Epidermal melanocyte (primary cell): ENCODE results near the gene DOCK2.
"Not testable (repeated sequence)": the region's sequence is repeated elsewhere in the genome, so short reads cannot be mapped to it uniquely, and the experiment has no call there.

Experiments used
- DNase-seq: peaks from one replicate; pipeline ENCODE4 v3.0.0; 2011; ENCODE audit warnings: low spot score; ENCODE audit not compliant: insufficient read length

DOCK2 gene

DNA sequence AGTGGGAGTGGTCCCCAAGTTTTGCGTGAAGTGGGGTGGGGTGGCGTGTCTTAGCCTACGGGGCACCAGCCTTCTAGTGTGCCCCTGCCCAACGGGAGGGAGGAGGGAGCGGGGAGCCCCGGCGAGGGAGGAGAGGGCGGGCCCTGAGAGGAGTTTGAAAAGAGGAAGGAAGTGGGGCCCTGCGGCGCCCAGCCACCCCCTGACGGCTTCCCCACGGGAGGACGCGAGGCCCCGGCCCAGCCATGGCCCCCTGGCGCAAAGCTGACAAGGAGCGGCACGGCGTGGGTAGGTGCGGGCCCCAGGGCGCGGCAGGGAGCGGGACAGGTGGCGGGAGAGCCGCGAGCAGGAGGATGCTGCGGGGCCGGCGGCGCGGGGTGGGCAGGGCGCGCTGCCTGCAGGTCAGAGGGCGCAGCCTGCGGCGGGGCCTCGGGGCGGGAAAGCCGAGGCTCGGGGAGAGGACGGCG lies at the start of gene DOCK2:
DOCK2 (plus strand) TSS at position 191 of the 464 bp plus-strand sequence; CDS start at position 243, 52 bp downstream.
- no peak for DNase-seq

DNA sequence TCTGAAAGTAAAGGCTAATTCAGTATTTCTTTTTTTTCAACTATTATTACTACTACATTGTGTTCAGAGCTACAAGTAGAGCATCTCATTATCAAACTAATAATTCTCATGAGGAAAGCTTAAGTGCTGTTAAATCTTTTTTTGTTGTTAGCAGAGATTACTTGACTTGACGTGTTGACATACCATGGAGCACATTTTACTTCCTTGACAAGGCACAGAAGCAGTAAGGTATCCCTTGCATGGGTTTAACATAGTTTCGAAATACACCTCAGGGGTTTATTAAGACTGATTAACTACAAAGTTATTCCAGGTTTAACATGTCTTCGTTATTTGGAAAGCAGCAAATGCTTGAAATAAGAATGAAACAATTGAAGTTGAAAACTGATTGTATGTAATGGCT lies 46.5 kb upstream of the DOCK2 start:
- no peak for DNase-seq

DNA sequence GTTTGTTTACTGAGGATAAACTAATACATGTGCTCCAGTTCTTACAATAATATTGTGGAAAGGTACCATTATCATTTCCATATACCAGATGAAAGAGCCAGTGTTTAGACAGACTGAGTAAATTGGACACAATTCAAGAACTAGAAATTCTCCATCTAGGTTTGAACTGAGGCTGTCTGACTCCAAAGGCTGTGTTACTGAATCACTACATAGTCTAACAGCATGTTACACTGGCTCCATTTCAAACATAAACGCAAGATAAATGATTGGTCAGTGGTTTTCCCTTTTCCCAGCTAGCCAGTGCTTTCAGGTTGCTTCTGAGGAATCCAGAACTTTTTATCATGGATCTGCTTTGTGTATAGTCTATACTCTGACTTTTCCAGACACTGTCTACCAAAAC lies 45.4 kb upstream of the DOCK2 start:
- DNase-seq = no peak

DNA sequence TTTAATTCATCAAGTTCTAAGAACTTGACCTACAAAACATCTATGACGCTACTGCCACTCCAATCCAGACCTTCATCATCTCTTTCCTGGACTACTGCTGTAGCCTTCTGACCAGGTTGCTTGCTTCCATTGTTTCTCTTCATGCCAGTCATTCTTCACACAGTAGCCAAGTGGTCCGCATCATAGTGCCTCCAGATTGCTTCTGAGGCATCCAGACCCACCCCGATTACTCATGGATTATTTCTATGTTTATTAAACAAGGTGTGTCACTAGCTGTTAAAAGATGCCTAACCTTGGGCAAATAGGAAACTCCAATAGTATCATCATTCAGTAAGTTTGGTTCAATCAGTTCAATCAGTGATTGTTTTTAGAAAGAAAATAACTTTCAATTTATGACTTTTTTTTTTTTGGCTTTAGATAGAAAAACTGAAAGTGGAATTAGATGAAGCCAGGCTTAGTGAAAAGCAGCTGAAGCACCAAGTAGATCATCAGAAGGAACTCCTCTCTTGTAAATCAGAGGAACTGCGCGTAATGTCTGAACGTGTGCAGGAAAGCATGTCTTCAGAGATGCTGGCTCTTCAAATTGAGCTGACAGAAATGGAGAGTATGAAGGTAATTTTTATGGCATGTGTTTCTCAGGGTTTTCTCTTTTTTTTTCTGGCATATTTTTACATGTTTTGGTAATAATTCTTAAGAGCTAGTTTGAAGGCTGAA lies 44.0 kb upstream of the DOCK2 start:
- no peak for DNase-seq

DNA sequence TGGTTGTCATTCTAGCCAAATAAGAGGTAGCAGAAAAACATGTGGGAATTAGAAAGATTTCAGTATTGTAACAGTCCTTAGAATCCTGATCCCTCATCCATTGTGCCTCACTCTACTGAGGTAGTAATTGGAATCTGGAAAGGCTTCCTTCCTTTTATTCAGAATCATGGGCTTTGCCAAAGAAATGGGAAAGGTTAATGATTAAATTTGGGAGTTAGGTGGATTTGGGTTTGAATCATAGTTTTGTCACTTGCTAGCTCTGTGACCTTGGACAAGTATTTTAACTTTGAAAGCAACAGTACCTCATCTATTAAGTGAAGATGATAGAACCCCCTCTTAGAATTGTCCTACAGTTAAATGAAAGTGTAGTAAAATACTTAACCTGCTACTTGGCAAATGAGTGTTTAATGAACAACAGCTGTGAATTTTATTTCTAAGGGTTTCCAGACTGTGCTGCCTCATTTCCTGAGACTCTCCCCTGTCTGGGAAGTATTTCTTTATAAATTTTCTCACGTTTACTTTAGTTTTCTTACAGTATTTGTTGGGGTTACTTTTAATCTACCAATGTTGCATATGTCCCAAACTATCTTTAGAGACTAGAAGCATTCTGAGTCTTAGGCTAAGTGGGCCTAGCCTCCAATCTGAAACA lies 41.8 kb upstream of the DOCK2 start:
- DNase-seq = no peak

DNA sequence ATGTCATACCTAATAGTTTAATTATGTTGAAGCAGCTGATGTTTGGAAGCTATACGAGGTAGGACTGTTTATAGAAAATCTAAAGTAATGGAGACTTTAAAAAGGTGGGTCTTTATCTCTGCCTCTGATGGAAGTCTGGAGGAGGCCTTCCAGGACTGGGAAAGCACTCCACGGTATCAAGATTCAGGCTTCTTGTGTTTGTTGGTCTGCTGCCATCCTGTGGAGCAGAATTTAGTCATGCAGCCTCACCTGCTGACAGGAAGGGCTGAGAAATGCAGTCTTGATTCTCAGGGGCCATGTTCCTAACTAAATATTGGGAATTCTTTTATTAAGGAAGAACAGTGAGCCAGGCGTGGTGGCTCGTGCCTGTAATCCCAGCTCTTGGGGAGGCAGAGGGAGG lies 37.6 kb upstream of the DOCK2 start:
- DNase-seq = no peak

DNA sequence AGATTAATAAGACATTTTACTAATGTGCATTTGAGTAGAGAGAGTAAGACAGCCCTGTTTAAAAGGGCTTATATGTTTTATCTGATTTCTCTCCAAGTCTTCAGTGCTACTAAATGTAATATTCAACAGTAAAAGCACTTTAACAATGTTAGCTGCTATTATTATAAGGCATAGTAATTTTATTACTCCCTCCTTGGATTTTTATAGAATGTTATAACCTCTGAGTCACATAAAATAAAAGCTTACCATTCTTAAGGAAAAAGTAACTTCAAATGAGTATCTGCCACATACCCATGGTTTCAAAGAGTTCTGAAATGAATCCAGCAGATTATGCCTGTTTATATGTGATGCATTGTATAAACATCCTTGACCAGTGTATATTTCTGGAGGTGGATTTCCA lies 34.5 kb upstream of the DOCK2 start:
- no peak for DNase-seq

DNA sequence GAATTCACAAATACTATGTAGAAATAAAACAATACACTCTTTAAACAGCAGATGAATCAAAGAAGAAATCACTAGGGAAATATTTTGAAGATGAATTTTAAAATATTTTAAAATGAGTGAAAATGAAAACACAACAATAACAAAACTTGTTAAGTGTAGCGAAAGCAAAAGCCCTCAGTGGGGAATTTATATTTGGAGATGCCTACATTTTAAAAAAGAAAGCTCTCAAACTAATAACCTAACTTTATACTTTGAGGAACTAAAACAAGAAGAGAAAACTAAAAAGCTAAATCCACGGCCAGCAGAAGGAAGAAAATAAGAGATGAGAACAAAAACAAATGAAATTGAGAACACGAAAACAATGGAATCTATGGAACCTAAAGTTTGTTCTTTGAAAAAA lies 30.8 kb upstream of the DOCK2 start:
- DNase-seq = no peak

DNA sequence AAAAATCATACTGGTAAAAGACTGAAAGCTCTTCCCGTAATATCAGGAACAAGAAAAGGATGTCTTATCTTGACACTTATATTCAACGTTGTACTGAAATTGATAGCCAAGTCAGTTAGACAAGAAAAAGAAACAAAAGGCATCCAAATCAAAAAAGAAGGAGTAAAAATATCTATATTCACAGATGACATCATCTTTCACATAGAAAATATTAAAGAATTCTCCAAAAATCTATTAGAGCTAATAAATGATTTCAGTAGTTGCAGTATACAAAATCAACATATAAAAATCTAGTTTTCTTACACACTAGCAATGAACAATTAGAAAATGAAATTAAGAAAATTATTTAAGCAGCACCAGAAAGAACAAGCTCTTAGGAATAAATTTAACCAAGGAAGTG lies 29.2 kb upstream of the DOCK2 start:
- DNase-seq = no peak

DNA sequence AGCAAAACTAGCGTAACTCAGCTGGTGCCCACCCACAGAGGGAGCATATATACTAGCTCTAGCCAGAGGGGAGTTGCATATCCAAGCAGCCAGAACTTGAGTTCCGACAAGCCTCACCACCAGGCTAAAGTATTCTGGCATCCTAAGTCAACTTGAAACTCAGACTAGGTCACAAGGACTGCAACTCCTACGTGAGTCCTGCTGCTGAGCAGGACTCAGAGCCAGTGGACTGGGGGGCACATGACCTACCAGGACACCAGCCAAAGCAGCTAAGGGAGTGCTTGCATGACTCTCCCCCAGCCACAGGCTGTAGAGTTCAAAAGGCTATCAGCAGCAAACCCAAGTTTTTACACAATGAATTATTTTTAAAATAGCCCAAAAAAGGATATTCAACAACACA lies 27.4 kb upstream of the DOCK2 start:
- no peak for DNase-seq

DNA sequence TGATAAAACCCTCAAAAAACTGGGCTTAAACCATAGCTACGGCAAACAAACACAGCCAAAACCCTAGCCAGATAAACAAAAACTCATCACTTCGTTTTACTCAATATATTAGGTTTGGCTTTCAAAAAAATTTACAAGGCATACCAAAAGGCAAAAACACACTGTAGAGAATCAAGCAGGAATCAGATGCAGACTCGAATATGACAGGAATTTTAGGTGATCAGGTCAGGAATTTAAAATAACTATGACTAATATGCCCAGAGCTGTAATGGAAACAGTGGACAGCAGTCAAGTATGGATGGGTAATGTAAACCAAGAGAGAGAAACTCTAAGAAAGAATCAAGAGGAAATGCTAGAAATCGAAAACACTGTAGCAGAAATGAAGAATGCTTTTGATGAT lies 26.5 kb upstream of the DOCK2 start:
- no peak for DNase-seq

DNA sequence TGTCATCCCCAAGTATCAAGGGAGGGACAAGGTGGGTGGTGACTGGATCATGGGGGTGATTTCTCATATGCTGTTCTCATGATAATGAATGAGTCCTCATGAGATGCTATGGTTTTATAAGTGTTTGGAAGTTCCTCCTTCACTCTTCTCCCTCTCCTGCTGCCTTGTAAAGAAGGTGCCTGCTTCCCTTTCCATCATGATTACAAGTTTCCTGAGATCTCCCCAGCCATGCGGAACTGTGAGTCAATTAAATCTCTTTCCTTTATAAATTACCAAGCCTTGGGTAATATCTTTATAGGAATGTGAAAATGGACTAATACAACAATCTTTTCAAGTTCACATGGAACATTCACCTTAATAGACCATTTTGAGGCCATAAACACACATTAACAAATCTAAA lies 21.5 kb upstream of the DOCK2 start:
- DNase-seq = no peak

DNA sequence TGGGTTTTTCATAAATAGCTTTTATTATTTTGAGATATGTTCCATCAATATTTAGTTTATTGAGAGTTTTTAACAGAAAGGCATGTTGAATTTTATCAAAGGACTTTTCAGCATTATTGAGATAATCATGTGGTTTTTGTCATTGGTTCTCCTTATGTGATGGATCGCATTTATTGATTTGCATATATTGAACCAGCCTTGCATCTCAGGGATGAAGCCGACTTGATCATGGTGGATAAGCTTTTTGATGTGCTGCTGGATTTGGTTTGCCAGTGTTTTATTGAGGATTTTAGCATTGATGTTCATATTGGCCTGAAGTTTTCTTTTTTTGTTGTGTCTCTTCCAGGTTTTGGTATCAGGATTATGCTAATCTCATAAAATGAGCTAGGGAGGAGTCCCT lies 12.8 kb upstream of the DOCK2 start:
- not testable (repeated sequence) for DNase-seq

DNA sequence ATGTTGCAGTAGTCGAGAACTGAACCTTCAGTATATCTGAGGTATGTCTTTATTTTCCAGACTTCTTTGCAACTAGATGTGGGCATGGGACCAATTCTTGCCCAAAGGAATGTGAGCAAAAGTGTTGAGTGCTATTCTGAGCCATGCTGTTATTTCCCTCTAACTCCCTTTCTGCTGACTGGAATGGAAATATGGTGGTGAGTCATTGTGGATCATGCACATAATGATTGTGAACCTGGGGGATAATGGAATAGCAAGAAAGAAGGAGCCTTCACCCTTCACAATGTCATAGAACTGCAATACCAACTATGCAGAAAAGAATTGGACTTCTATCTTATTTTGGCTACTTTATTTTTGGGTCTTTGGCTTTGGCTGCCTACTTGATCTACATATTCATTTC lies 10.3 kb upstream of the DOCK2 start:
- peak; percentile 61 for DNase-seq

DNA sequence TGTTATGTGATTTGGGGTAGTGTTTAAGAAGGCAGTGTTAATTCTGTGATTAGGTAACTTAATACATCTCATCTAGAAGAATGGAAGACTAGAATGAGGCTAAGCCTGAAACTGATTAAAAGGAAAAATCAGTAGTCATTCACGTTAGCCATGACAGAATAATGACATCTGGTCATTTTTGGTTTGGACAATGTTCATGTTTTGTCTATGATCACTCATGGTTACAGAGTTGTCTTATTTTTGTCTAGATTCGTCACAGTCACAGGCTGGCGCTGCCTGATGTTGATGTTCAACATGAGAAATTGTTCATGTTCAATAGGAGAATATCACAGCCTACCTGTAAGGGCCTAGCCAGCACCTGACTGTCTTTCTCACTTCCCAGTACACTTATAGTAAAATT lies 9.5 kb upstream of the DOCK2 start:
- DNase-seq = no peak

DNA sequence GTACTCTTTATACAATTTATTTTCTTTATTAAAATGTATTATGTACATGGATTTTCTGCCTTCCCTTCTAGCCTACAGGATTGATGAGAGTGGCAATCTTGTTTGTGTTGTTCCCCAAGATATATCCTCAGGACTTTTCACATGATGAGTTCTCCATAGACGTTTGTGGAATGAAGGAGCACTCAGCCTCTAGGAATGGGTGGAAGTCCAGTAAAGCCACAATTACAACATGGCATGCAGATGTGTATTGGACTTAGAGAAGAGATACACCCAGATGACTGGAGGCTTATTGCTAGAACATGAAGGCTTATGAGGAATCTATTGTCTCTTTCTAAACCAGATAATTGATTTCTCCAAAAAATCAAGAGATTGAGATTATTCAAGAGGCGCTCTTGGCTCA lies 8.2 kb upstream of the DOCK2 start:
- peak; percentile 41 for DNase-seq

DNA sequence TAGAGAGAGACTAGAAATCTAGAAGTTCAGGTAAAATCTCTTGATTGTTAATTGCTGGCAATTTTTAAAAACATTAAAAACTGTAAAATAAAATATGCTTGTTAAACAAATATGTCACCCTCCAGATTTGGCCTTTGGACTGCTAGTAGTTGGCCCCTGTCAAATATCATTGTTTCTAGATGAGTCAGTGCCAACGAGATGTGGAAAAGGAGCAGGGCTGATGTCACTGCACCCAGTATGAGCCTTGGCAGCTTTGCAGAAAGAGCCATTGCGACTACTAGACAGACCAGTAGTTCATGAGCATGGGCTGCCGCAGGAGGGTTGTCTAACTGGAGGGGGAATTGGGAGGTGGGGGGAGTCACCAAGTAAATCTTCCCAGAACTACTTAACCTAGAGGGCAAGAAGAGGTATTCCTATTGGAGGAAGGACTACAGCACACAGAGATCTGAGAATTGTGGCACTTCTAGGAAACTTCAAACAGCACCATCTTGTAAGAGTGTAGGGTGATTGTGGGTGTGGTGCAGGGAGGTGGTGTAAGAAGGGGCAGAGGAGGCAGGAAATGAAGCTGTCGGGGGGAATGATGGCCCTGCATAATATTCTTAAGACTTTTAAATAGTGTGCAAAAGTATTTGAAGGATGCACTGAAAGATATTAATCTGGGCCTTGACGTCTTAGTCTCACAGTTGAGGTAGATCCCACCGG lies 7.1 kb upstream of the DOCK2 start:
- no peak for DNase-seq

DNA sequence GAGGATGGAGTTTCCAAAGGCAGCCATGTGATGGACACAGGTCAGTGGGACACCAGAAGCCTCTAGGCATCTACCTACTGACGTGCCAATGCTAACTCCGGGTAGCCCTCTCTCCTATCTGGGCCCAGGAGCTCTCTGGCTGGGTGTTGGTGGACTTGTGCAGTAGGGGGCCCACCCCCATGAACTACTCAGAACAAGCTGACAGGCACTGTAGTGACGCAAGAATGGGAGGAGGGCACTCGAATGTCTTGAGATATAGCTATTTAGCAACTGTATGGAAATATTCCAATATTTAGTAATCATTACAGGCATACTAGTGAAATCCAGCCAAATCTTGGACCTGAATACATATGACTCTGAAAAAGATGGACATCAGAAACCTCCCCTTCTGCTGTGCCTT lies 5.7 kb upstream of the DOCK2 start:
- DNase-seq = no peak

DNA sequence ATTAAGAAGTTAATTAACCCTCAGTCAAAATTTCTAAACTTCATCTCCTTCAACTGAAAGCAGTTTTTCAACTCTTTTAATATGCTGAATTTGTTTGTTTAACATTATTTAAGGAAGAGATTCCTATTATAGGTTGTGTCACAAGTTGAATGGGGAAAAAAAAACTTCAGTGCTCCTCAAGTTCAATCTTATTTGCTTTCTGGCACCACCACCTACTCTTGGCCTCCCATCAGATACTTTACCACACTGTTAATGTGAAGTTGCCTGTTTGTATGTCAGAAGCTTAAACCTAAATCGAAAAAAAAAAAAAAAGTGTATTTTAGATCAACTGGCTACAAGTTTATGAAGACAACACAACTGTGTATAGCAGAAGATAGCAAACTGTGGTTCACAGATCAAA lies 4.1 kb upstream of the DOCK2 start:
- no peak for DNase-seq

DNA sequence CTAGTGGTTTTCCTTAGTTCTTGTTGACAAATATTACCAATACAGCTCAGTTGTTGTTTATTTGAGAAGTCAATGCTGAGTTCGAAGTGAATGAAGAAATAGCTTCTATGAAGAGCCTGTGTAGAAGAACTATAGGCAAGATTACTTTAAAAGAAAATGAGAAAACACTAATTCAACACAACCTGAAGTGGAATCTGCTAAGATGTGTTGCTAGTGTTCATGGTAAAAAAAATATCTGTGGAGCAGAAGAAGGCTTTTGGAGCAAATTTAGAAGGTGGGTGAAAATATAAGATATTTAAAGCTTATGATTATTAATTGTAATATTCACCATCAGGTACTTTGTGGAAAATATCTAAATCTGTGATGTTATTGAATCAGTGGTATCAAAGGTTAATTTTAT lies 2.5 kb upstream of the DOCK2 start:
- no peak for DNase-seq

DNA sequence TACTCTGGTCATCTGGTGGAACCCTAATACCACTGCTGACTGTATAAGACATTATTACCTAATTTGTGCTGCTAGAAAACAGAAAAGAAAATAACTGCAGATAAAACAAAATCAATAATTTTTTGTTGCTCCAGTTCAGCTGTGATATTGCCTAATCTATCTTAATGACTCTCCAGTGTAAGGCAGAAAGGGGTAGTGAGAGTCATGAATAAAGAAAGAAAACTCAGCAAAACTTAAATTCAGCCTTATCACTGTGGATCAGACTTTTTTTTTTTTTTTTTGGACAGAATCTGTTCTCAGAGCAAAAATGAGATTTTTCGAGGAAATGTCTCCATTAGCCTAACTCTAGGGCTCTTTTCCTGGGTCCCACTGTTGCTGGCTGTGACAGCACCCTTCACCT lies 1.1 kb upstream of the DOCK2 start:
- no peak for DNase-seq

DNA sequence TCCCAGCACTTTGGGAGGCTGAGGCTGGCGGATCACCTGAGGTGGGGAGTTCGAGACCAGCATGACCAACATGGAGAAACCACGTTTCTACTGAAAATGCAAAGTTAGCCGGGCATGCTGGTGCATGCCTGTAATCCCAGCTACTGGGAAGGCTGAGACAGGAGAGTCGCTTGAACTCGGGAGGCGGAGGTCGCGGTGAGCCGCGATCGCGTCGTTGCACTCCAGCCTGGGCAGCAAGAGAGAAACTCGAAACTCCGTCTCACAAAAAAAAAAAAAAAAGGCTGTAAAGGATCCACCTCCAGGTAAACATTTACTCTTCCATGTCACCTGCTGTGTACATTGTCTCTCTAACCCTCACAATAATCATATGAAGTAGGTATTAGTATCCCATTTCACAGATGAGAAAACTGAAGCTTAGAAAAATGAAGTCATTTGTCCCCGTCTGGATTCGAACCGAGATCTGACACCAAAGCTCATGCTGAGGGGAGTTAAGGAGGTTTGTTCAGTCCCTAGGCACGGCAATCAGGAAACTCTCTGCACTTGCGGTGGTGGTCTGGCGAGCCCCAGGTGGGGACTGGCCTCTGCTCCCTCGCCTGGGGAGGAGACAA lies 494 bp upstream of the DOCK2 start:
- DNase-seq = no peak
